Glomerular visceral epithelial cell (primary cell): ENCODE measurements around the gene ARMCX5.

Experiments
- DNase-seq: peaks from one replicate; pipeline ENCODE4 v3.0.0-alpha.2; 2016; ENCODE audit errors: extremely low spot score

Gene ARMCX5

DNA sequence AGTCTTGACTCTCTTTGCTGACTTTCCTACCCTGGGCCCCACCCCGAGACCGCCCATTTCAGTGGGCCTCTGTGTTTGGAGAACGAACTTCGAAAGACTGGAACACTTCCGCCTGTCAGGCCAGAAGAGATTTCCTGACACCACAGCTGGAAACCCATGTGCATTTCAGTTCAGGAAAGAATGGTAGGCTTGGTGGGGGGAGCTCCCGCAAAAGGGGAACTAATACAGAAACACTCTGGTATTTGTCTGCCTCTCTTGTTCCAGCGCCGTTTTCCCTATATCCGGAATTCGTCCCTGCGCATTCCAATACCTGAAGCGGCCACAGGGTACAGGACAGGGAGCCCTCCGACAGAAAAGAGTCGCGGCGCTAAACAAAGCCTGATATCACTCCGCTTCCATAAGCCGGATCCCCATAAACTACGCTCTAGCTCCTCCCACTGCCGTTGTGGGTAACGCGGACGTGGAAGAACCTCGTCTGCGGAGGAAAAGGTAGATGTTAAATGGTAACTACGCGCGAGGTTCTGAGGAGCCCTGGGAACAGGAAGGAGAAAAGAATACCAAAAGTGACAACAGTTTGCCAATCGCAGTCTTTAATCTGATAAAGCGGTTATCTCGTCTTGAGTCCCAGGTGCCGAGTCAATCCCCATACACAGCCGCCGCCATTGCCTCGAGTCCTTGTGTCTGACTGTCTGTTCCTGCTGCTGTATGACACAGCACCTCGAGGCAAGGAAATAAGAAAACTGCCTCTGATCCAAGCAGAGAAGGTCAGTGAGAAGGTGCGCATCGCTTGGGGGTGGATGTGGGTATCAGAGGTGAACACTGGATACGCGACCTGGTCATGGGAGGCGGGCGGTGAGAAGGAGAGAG lies at the start of gene ARMCX5:
Gene ARMCX5 (plus strand): TSS at position 432 of the 867 bp plus-strand sequence. CDS start 2,627 bp downstream, outside the sequence.
- DNase-seq, result peak; percentile 79

DNA sequence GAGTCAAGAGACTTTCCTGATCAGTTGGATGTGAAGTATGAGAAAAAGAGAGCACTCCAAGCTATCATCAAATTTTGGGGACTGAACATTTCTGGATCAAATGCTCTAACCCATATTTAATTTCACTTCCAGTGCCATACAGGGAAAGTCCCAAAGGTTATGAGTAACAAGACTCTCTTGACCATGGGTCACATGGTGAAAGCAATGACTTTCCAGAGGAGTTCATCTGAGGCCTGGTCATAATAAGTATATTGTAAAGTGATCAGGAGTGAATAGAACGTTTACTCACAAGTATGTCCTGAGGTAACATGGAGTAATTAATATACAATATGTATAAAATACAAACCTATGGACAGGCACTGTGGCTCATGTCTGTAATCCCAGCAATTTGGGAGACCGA lies 40.7 kb upstream of the ARMCX5 start:
- no peak for DNase-seq

DNA sequence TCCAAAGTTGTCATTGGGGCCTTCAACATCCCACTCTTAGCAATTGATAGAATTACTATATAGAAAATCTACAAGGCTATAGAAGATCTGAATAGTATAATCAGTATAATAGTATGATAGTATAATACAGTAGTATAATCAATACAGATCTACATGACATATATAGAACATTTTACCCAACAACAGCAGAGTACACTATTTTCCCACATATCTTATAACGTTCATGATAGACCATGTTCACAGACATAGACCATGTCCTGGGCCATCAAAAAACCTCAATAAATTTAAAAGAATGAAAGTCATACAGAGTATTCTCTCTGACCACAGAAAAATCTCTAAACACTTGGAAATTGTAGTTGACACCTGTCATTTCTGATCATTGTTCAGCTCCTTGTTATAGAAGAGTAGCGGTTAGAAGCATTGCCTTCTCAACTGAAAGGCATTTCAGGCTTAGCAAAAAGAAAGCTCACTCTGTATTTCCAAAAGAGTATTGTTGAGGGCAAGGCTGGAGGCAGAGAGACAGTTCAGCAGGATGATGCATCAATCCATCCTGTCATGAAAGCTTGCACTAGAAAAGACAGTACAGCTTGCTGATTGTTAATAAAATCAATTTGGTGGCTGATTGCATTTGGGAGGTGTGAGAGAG lies 38.8 kb upstream of the ARMCX5 start:
- DNase-seq, result no peak

DNA sequence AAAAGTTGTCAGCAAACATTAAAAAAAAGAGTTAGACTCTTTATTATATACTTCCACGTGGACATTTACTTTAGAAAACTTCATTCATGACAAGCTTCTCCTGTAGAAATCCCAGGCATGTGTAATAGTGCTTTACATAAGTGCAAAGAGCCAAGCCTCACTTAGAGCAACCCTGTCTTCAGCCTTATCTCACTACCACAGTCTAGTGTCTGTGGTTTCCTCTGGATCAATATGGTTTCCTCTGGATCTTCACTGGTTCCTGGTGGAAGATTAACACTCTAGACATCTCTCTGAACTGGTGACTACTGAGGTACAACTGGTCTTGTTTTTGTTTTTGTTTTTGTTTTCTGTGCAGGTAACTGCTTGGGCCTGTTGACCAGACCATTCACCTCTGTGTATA lies 18.4 kb upstream of the ARMCX5 start:
- no peak for DNase-seq

DNA sequence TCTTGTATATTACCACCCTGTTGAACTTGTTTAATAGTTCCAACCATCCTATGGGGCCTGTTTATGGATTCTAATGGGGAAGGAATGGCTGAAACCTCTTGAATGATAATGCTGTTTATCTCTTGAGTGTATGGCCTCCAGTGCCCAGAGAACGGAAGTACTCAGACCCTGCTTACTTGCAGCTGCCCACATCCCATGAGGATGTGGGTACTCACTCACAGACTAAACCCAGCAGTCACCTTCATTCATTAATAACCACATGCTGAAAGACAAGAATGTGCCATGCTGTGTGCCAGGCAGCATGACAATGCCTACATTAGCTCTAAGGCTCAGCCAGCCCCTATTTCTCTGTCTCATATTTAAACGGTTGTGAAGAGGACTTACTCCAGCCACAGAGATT lies 5.9 kb upstream of the ARMCX5 start:
- no peak for DNase-seq

DNA sequence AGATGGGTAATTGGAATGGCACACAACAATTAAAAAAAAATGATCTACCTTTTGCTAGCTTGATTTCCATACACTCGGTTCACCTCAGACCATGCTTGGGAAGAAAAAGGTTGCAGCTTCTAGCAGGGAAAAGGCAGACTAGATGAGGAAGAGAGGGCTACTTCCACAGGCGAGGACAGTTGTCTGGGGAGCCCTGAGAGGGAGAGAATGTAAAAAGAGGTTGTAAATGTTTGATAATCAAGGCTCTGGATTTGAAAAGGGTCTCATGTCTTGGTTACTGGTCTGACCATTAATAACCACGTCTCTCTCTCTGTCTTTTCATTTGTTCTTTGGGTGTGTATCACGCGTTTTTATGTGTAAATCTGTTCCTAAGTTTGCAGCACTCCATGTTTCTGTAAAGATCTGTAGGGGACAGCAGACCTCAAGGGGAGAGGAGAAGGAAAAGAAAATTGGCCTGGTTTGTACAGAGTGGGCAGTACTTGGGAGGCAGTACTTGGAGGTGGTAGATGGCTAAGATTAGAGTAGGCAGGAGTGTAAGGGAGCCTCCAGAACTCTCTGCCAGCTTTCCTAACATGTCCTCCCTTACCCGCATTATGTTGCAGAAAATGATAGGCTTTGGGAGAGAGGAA lies 750 bp downstream of the ARMCX5 start:
- peak; percentile 5 for DNase-seq

DNA sequence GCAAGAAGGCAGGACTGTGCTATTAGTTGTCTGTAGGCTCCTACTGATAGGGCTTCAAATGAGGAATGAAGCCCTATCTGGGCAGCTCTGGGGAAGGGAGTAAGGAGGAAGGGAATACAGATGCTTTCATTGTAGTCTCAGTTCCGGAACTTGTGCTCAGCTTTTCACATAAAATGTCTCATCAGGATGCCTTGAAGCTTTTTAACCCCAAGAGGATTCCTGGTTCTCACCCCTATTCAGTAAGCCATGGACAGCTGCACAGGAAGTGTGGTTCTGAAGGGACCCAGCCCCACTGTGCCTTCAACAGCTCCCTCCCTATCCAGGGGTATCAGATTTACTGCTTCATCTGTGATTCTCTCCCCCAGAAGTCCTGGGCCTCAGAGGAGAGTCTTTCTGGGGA lies 5.0 kb downstream of the ARMCX5 start:
- DNase-seq, result no peak

DNA sequence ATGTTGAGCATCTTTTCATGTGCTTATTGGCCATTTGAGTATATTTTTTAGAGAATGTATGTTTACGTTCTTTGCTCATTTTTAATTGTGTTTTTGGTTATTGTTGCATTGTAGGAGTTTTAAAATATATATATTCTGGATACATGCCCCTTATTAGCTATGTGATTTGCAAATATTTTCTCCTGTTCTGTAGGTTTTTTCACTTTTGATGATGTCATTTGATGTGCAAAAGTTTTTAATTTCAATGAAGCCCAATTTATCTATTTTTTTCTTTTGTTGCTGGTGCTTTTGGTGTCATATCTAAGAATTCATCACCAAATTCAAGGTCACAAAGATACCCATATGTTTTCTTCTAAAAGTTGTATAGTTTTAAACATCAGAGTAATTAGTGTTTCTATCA lies 6.8 kb downstream of the ARMCX5 start:
- DNase-seq, result no peak

DNA sequence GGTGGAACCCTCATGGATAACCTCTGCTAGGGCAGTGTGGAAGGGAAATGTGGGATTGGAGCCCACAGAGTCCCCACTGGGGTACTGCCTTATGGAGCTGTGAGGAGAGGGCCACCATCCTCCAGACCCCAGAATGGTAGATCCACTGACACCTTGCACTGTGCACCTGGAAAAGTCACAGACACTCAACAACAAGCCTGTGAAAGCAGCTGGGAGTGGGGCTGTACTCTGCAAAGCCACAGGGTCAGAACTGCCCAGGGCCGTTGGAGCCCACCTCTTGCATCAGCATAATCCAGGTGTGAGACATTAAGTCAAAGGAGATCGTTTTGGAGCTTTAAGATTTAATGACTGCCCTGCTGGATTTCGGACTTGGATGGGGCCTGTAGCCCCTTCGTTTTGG lies 11.6 kb downstream of the ARMCX5 start:
- DNase-seq, result no peak

DNA sequence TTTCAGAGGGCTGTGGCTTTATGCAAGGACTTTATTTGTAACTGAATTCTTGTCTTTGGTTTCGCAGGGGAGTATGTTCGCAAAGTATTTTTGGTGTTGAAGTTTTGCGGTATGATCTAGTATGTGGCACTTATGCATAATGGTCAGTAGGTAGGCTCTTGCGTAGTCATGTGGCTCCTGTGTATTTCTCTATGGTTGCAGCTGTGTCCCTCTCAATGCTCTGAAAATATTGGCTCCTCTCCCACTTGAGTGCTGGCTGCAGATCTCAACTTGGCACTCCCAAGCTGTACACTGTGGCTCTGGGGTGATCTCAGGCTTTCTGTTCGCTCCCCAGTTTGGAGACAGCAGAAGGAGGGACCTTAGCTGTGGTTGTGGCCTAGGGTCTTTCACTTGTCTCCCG lies 24.8 kb downstream of the ARMCX5 start:
- DNase-seq, result no peak

DNA sequence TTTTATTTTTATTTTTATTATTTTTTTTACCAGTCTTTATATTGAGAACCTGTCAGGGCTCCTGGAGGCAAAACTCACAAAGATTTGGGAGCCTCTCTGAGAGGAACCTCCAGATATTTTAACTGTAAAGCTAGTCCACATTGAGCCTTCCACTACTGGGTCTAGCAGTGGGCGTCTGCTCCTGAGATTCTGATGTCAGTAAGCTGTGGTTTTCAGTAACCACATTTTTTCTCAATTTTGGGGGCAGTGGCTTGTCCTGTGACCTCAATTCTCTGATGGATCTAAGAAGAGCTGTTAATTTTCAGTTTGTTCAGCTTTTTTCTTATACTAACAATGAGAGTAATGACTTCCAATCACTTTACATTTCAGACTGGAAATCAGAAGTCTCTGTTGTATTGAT lies 28.3 kb downstream of the ARMCX5 start:
- DNase-seq, result no peak

DNA sequence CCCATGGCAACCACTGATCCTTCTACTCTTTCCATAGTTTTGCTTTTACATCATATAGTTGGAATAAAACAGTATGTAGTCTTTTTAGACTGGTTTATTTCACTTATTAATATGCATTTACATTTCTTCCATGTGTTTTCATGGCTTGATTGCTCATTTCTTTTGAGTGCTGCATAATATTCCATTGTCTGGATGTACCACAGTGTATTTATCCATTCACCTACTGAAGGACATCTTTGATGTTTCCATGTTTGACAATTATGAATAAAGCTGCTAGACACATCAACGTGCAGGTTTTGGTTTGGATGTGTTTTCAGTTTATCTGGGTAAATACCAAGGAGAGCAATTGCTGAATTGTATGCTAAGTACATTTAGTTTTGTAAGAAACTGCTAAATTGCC lies 38.2 kb downstream of the ARMCX5 start:
- no peak for DNase-seq

DNA sequence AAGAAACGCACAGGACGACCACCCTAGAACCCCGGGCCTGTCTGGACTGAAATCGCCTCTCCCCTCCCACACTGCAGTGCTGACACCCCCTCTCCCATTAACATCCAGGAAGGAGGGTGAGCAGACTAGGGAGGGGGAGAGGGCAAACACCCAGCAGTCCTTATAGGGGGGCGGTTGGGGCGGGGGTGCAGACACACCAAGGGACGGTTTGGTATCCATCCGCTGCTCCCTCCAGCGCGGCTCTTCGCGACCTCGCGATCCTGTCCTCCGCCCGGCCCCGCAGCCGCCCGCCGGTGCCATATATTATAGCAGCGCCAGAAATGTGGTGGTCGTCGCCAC lies 51.6 kb downstream of the ARMCX5 start:
- no peak for DNase-seq

DNA sequence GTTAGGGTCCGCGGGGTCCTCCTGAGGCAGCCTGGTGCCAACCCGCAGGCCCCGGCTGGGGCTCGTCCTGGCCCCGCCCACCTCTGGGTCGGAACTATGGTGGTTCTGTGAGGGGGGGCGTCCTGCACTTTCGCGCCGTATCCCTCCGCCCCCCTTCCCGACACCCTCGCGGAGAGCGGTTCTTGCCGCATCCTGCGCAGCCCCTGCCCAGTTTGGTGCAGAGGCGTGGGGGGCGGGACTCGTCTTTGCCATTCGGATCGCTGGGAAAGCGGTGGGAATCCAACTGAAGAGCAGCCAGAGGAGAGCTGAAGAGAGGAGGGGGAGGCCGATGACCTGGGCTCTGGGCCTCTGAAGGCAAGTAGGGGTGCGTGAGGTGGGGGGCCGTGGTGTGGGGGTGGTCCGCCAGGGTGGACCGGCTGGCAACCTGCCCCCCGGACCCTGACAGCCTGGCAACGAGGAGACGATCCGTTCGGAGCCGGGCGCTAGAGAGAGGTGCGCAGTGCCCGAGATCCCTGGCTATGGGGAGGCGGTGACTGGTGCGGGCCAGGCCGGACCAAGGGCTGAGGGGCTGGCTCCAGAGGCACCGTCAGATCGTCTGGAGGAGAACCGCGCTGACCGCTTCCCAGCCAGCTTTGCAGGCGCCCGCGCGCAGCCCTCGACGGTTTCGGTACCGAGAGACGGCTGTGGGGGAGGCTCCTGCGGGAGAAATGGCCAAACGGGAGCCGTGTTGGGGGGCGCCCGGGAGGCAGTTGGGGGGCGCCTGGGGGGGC lies 52.1 kb downstream of the ARMCX5 start, which contains the start of gene GPRASP1:
Gene GPRASP1 (plus strand): TSS at position 242 of the 770 bp plus-strand sequence. CDS start 2,431 bp downstream, outside the sequence.
- peak; percentile 6 for DNase-seq

DNA sequence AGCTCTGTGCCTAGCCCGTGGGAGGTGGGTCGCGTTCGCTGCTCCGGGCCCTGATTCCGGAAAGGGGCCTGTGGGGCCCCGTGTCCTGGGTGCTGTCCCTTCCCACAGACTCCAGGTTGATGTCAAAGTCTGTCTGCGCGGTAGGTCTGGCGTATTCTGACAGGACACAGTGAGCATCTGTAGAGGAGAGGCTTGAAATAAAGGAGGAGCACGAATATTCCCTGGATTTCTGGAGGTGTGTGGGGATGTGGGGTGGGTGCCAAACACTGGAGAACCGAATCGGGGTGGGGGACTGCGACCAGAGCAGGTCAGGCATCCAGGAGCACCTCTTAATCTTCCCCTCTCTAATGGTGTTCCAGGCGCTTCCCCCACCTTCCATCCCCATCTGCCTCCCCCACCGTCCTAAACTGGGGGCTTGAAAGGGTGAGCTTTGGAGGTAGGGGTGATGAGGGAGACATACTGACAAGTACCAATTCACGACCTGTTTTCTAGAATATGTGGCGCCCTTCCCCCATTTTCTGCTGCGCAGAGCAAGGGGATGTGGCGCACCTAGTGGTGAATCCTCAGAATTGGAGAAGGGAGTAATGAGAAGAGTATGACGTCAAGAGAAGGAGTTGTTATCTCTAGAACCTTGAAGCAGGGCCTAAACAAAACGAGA lies 52.8 kb downstream of the ARMCX5 start:
- DNase-seq, result no peak
